ENCODE data around the gene MMP11.

The MMP11 gene

DNA sequence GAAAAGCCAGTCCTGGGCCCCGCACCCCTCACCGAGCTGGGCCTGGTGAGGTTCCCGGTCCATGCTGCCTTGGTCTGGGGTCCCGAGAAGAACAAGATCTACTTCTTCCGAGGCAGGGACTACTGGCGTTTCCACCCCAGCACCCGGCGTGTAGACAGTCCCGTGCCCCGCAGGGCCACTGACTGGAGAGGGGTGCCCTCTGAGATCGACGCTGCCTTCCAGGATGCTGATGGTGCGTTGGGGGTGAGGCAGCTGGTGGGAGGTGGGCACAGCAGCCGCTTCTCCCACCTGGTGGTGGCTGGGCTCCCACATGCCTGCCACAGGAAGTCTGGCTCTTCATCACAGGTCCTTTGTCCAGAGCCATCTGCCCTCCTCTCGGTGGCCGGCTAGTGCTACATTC, 9.6 kb downstream of the MMP11 start:
- no peak for DNase-seq

DNA sequence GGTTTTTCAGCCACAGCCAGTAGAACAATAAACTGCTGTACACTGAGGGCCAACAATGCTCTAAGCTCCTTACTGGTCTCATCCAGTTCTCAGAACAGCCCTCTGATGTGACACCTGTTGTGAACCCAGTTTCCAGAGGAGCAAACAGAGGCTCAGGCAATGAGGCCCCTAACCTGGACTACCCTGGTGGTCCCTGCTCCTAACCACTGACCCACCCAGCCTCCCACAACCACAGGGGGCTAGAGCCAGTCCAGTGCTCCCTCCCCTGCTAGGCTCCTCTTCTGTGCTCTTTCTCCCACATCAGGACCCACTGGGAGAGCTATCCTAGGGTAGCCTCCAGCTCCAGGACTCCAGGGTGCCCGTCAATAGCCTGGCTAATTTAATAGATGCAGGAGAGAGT, 10.1 kb downstream of the MMP11 start:
- no peak for DNase-seq

DNA sequence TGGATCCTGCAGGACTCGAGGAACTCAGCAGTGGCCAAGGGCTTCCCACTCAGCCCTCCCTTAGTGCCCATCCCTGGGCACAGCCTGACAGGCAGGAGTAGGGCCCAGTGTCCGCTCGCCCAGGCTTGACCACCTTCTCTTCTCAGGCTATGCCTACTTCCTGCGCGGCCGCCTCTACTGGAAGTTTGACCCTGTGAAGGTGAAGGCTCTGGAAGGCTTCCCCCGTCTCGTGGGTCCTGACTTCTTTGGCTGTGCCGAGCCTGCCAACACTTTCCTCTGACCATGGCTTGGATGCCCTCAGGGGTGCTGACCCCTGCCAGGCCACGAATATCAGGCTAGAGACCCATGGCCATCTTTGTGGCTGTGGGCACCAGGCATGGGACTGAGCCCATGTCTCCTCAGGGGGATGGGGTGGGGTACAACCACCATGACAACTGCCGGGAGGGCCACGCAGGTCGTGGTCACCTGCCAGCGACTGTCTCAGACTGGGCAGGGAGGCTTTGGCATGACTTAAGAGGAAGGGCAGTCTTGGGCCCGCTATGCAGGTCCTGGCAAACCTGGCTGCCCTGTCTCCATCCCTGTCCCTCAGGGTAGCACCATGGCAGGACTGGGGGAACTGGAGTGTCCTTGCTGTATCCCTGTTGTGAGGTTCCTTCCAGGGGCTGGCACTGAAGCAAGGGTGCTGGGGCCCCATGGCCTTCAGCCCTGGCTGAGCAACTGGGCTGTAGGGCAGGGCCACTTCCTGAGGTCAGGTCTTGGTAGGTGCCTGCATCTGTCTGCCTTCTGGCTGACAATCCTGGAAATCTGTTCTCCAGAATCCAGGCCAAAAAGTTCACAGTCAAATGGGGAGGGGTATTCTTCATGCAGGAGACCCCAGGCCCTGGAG, 10.9 kb downstream of the MMP11 start:
- DNase-seq, result no peak

DNA sequence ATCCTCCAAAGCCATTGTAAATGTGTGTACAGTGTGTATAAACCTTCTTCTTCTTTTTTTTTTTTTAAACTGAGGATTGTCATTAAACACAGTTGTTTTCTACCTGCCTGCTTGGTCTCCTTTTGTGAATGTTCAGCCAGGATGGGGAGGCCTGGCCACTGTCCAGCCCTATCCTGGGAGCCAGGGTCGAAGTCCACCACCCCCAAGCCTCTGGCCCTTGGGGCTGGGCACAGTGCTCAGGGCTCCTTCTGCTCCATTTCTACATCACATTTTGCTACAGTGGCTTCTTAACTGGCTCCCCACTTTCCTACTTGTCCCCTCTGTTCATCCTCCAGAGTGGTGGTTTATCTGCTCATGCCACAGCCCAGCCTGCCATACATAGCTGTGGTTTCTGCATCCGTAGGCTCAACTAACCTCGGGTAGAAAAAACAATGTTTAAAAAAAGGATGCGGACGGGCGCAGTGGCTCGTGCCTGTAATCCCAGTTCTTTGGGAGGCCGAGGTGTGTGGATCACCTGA, 11.6 kb downstream of the MMP11 start:
- DNase-seq, result no peak

DNA sequence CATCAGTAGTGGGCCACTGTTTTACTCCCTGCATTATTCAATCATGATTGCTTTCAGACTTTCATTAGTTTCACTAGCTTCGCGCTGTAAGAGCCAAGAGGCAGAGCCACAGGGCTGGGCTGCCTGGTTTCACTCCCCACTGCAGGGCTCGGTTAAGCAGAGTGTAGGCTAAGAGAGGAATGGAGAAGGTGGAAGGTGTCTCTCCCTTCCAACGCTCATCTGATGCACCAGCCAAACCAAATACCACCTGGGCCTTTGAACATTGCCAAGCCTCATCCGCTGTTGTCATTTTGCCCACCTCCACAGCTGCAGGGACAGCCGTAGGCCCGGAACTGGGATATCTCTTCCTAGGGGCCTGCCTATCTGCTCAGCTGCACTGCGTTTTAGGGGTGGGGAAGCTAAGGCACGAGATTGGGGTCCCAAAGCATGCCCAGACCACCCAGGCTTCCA, 13.6 kb downstream of the MMP11 start:
- DNase-seq, result no peak

DNA sequence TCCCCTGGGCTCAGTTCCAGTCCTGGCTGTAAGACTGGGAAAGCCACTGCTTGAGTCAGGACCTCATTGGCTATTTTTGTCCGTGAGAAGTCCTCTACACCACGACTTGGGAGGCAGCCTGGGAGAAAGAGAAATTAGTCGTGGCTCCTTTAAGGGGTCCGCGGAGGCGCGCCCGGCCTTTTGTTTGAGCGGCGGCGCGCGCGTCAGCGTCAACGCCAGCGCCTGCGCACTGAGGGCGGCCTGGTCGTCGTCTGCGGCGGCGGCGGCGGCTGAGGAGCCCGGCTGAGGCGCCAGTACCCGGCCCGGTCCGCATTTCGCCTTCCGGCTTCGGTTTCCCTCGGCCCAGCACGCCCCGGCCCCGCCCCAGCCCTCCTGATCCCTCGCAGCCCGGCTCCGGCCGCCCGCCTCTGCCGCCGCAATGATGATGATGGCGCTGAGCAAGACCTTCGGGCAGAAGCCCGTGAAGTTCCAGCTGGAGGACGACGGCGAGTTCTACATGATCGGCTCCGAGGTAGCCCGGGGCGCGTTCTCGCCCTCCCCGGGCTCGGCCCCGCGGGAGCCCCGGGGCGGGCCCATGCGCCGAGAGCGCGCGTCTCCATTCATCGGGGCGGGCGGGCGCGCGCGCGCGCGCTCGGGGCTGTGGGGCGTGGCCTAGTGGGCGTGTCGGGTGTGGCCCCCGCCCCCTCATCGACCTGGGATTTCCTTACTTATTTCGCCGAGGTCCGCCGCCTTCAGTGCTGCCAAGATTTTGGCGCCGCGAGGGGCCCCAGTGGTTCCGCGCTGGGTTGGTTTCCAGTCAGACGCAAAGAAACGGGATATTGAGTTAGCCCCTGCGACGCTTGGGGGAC, 14.3 kb downstream of the MMP11 start, which contains the start of gene SMARCB1:
SMARCB1 (plus strand) TSS at position 215 of the 848 bp plus-strand sequence; CDS start at position 419, 204 bp downstream.
- DNase-seq, result peak; percentile 89 to 94

DNA sequence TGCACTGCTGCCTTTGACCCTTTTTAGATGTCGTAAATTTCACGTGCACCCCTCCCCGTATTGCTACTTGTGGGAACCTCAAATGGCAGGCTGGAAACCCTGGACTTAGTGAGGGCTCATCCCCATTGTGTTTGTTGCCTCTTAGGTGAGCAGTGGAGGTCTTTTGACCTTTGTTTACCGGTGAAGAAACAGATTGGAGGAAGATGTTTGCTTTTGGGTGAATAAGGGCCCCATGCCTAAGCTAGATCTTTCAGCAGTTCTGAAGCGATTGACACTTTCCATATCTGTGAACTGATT, 14.9 kb downstream of the MMP11 start:
- DNase-seq, result peak in 1 of 2 donors; percentile 7

DNA sequence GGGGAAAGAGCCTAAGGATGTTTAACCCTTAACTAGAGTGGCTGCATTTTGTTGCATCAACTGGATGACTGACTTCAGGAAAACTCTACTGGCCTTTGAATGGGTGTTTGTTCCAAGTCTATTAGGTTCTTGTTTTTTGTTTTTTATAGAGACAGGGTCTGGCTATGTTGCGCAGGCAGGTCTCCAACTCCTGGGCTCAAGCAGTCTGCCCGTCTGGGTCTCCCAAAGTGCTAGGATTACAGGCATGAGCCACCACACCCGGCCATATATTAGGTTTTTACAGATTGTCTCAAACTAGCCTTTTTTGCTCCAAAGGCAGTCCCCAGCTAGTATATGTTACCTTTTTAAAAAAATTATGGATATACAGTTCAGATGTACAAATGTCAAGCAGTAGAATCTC, 15.3 kb downstream of the MMP11 start:
- DNase-seq, result no peak

DNA sequence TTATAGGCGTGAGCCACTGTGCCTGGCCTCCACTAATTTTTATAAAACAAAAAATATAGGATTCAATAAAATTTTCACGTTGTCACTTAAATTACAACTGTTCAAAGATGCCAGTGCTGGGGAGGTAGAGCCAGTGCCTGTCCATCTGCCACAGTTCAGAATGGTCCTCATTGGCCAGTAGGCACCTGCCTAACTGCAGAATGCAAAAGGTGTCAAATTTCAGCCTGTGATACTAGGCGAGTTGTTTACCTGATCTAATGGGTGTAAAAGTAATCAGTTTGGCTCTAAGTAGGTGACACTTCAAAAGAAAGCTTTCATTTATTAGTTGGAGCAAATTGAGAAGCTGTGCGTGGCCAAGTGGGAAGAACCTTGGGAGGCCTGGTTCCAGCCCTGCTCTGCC, 16.5 kb downstream of the MMP11 start:
- DNase-seq, result no peak

DNA sequence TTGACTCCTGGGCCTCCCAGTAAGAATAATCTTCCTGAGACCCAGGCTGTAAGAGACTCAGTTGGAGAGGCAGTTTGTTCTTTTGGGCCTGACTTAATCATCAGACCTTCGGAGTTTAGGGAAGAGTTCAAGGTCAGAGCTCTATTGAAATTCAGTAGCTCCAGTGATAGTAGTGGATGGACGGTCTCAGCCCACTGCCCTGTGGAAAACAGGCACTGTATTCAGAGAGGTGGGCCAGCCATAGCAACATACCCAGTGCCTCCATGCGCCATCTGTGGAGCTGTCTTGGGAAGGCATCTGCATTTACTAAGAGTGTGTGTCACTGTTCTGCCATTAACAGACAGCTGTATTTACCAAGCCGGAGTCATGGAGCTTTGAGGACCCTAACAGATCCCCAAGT, 17.0 kb downstream of the MMP11 start:
- no peak for DNase-seq

DNA sequence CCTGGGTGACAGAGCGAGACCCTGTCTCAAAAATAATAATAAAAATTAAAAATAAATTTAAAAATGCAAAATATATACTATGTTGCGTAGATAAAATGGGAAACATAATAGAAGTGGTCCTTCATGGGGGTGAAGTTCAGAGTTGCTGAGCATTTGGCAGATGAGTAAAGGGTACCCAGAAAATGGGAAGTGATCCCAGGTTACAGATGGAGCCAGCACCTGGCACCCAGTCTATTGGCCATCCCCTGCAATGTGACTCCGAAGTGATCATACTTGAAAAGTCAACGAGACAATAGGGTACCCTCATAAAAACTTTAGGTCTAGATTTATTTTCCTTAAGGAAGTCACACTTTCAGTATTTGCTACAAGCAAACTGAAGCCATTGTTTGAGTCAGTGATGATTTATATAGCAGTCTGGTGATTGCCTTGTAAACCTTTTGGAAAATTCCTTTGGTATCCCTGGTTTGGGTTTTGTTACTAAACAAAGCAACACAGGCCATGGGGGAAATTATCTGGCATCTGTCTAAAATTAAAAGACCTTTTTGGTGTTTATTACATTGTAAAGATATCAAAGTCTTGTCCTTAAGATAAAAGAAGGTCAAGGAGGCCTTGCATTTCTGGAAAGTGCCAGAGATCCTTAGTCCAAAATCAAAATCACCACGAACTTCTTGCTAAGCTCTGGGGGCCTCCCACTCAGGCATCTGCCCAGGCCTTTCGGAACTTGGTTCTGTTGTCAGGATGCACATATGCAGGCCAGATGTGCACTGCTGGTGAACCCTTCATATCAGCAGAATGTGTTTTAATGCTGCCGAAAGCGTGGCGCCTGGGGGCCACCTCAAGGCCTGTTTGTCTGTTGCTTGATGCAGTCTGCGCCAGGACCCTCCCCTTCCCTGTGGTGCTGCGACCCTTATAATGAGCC, 18.4 kb downstream of the MMP11 start:
- no peak for DNase-seq

DNA sequence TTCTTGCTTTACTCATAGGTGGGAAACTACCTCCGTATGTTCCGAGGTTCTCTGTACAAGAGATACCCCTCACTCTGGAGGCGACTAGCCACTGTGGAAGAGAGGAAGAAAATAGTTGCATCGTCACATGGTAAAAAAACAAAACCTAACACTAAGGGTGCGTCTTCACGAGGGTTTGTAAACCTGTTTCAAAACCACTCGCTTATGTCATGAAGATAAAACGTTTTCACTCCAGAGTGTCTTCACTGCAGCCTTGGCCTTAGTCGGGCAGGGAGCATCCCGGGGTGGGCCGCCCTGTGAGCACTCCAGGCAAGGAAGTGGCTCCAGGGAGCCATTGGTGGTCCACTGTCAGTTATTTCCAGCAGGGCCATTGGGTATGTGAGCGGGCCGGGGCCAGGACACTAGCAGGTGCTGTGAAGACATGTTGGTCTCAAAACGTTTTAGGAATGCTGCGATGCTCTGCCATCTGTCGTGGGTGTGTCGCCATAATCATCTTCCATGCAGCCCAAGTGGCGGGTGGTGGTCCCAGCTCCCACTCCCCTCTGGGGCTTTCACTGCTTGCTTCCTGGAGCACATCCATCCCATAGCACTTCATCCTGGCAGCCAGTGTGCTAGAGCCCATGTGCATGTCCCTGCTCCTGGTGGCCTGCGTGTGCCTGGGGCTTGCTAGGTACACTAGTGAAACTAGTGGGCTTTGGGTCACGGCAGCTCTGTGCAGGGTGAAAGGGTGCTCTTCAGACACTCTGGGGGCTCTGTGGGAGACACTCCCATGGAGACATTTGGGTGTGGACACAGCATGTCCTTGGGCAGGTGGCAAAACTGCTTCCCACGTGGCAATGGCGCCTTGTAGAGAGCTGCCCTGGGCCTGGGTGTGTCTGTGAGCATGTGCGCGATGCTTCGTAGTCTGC, 19.3 kb downstream of the MMP11 start:
- no peak for DNase-seq

DNA sequence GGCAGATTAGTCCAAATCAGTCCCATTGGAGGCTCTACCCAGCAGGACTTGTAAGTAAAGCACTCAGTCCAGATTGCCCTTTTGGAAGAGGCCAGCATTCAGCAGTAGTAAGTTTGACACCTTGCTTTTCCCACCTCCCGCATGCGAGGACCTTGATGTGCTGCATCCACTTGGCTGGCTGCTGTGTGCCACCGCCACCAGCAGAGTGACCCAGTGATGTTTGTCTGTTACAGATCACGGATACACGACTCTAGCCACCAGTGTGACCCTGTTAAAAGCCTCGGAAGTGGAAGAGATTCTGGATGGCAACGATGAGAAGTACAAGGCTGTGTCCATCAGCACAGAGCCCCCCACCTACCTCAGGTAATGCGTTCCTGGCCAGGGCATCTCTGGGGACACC, 20.7 kb downstream of the MMP11 start:
- DNase-seq, result no peak

DNA sequence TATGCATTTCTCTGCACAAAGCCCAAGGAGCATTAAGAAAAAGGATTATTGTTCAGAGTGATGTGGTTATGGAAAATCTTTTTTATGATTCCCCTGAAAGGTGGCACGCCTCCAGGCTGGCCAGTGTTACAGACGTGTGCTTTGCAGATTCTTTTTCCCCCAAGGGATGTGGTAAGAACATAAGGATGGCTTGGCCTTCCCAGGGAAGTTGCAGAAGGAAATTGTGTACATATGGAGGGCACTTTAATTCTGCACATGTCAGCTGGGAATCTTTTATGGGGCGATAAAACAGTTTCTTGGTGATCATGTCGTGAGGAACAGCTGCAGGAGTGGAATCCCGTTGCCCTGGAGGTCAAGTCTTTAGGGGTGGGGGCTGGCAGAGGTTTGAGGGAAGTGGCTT, 23.8 kb downstream of the MMP11 start:
- DNase-seq, result no peak

DNA sequence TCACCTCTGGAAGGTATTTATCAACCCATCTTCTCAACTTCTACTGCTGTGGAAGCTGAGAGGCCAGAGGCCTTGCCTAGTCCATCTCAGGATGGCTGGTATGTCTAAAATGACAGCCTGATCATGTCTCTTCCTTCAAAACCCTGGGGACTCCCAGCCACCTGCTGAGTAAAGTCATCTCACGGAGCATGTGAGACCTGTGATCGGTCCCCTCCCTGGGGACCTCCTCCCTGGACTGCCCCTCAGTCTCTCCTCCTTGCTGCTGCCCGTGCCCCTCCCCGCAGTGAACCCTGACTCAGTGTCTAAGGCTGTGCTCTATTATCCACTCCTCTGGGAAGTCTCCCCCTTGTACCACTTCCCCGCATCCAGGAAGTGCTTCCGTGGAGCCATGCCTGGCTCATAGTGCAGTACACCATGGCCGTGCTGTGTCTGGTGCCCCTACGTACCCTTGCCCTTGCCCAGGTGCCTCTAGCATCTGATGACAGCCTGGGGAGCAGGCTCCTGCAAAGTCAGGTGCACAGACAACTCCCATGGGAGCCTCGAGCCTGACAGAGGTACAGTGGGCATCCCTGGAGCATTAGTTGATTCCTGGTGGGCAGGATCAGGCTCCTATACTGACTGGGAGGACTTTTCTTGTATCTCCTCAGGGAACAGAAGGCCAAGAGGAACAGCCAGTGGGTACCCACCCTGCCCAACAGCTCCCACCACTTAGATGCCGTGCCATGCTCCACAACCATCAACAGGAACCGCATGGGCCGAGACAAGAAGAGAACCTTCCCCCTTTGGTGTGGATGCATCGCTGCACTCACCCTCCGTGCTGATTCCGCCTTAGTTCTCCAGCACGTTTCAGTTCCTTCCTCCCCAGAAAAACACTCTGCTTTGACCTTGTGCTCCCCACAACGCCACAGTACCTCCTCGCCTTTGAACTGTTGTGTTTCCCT, 27.9 kb downstream of the MMP11 start:
- peak in 1 of 2 donors; percentile 49 for DNase-seq

DNA sequence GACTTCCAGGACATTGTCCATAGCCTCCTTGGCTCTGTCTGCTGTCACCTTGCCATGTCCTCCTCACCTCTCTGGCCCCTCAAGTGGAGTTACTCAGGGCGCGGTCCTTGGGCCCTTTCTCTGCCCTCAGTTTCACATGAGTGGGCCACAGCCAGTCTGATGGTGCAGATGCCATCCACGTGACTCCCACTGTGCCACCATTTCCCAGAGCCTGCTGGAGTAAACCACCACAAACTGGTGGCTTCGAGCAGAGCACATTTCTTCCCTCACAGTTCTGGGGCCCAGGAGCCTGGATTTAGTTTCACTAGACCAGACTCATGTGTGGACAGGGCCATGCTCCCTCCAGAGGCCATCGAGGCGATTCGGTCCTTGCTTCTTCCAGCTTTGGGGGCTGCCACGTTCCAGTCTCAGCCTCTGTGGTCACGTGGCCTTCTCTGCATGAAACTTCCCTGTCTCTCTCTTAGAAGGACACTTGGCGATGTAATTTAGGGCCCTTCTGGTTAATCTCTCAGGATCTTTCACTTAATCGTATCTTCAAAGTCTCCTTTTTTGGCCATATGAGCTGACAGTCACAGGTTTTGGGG, 28.7 kb downstream of the MMP11 start:
- no peak for DNase-seq

DNA sequence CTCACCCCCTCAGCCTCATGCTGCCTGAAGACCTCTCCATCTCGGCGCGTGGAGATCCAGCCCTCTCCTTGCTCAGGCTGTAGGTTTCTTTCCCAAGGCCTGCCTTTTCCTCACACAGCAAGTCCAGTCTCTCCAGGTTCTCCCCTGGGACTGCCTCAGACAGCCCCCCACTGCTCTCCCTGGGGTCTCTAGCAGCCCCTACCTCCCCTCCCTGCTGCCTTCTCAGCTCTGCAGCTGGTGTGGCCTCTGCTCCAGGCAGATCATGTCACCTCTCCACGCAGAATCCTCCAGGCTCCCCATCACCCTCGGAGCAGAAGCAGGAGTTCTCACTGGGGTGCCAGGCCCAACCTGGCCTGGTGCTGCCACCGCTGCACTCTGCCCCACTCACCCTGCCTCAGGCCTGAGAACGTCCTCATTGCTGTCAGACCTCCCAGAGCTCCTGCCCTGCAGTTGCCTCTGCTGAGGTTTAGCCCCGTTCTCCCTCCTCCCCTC, 29.3 kb downstream of the MMP11 start:
- DNase-seq, result no peak

DNA sequence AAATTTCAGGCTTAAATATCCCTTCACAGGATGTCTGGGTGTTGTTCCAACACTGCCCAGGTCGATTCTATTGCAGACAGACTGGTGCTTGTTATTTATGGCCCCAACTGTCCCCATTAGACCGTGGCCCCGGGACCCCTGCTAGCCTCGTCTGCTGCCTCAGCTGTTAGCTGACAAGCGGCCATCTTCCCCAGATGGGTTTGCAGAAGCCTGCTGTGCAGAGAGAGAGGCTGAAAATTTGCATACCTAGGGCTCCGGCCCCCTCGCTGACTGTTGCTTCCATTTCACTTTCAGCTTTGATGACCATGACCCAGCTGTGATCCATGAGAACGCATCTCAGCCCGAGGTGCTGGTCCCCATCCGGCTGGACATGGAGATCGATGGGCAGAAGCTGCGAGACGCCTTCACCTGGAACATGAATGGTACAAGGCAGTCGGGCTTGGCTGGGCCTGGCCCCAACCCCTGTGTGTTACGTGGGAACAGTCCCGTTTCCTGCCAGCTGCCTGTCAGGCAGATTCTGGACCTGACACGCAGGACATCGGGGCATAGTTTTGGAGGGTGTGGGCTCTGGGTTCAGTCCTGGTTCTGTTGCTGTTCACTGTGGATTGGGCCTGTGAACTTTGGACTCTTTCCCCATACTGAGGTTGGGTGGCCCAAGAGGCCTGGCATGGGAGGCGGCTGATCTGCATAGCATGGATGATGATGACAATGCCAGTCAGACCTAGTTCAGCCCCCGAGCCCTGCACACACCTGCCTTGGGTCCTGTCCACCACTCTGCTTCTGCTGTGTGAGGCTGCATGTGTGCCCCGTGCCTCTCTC, 30.6 kb downstream of the MMP11 start:
- no peak for DNase-seq

DNA sequence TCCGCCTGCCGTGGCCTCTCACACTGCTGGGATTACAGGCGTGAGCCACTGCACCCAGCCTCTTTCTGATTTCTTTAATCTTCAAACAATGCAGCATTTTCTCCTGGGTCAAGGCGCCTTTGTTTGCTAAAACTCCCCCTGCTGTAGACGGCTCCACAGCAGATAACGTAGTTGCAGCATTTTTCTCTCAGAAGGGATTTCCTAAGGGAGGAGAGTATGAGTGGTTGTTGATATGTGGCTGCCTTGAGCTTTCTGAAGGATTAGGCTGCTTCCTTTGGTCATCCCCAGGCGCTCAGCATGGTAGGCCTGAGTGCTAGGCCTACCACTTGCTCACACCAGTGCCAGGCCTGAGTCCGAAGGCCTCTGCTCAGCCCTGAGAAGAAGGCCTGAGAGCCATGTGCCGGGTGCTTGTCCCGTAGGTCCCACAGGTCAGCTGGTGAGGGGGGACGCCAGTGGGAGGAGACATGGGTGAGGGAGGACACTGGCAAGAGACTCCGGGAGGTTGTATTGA, 32.2 kb downstream of the MMP11 start:
- no peak for DNase-seq

Measured in CD4-positive, alpha-beta T cell treated with Interleukin-1 beta for 1 hour (primary cell).